ENCODE data around the gene ASPSCR1.
A peak's percentile ranks its signal among the peaks of the same experiment; 100 is the strongest.

ASPSCR1 gene

GRCh38 chr17:82021107-82021899 is 43.9 kb downstream of the ASPSCR1 start:
- intact Hi-C loops (cut with DNase I) = loop anchor here (1.0 kb wide), 1 partner anchor 62 kb away; no protein-coding TSS in a partner anchor
- peak; percentile 68 to 97 (median 82) for DNase-seq

GRCh38 chr17:82021900-82022309 is 44.5 kb downstream of the ASPSCR1 start:
- intact Hi-C loops (cut with DNase I) = loop anchor here (1.0 kb wide), 1 partner anchor 63 kb away; no protein-coding TSS in a partner anchor
- no peak for DNase-seq

GRCh38 chr17:82022310-82022980 is 45.0 kb downstream of the ASPSCR1 start, which contains the start of gene CENPX:
TSS of gene CENPX (minus strand) at chr17:82022878. CDS start at chr17:82022861, 17 bp downstream.
- no peak for DNase-seq
- intact Hi-C loops (cut with DNase I) = no loop called here

- intact Hi-C loops (cut with DNase I) = no loop called here
- peak; percentile 99 to 100 (median 100) for DNase-seq
These were observed 45.6 kb downstream of the ASPSCR1 start, which contains the start of gene LRRC45 for GRCh38 chr17:82022981-82023446. TSS of gene LRRC45 (plus strand) at chr17:82023305. CDS start at chr17:82023644, 339 bp downstream.

GRCh38 chr17:82023447-82024241 is 46.2 kb downstream of the ASPSCR1 start:
- no peak for DNase-seq
- intact Hi-C loops (cut with DNase I) = no loop called here

- no peak for DNase-seq
- intact Hi-C loops (cut with DNase I) = no loop called here
These were observed 47.4 kb downstream of the ASPSCR1 start for GRCh38 chr17:82024859-82025258.

- intact Hi-C loops (cut with DNase I) = no loop called here
- no peak for DNase-seq
These were observed 48.1 kb downstream of the ASPSCR1 start for GRCh38 chr17:82025401-82026107.

GRCh38 chr17:82028246-82028645 is 50.8 kb downstream of the ASPSCR1 start:
- DNase-seq = no peak
- intact Hi-C loops (cut with DNase I) = no loop called here

GRCh38 chr17:82028966-82029365 is 51.5 kb downstream of the ASPSCR1 start:
- no peak for DNase-seq
- intact Hi-C loops (cut with DNase I) = no loop called here

- DNase-seq = no peak
- intact Hi-C loops (cut with DNase I) = no loop called here
These were observed 52.0 kb downstream of the ASPSCR1 start for GRCh38 chr17:82029391-82029790.

- no peak for DNase-seq
- intact Hi-C loops (cut with DNase I) = loop anchor here (1.0 to 5.0 kb wide), 2 partner anchors 67 to 124 kb away; partner anchors contain the start of gene FASN
These were observed 52.6 kb downstream of the ASPSCR1 start for GRCh38 chr17:82029990-82030469.

- peak; percentile 80 to 98 (median 86) for DNase-seq
- intact Hi-C loops (cut with DNase I) = loop anchor here (1.0 to 5.0 kb wide), 2 partner anchors 67 to 124 kb away; partner anchors contain the start of gene FASN
These were observed 53.3 kb downstream of the ASPSCR1 start for GRCh38 chr17:82030470-82031302.

- intact Hi-C loops (cut with DNase I) = loop anchor here (5.0 kb wide), 1 partner anchor 66 kb away; the partner anchor contains the start of gene FASN
- no peak for DNase-seq
These were observed 54.0 kb downstream of the ASPSCR1 start, which contains the start of gene RAC3 for GRCh38 chr17:82031303-82031884. TSS of gene RAC3 (plus strand) at chr17:82031678. CDS start at chr17:82031762, 84 bp downstream.

GRCh38 chr17:82031885-82032627 is 54.6 kb downstream of the ASPSCR1 start:
- intact Hi-C loops (cut with DNase I) = loop anchor here (5.0 kb wide), 1 partner anchor 65 kb away; the partner anchor contains the start of gene FASN

GRCh38 chr17:82033359-82034085 is 56.1 kb downstream of the ASPSCR1 start:
- DNase-seq = no peak
- intact Hi-C loops (cut with DNase I) = loop anchor here (5.0 kb wide), 1 partner anchor 64 kb away; the partner anchor contains the start of gene FASN

More at GRCh38 chr17:82031885-82032627, 54.6 kb downstream of the ASPSCR1 start:
- DNase-seq = no peak

- no peak for DNase-seq
- intact Hi-C loops (cut with DNase I) = loop anchor here (5.0 kb wide), 1 partner anchor 63 kb away; the partner anchor contains the start of gene FASN
These were observed 57.1 kb downstream of the ASPSCR1 start for GRCh38 chr17:82034371-82035011.
